Astrocyte of the cerebellum (primary cell): ENCODE measurements around the gene DCHS1.

Source experiments
- DNase-seq: peaks from one replicate; pipeline ENCODE4 v3.0.0-alpha.2; 2011; ENCODE audit warnings: low read depth
- H3K4me3 ChIP-seq: 2 replicates; pipeline ENCODE4 v1.5.1; 2011; ENCODE audit warnings: mild to moderate bottlenecking, low read depth, low read length, moderate library complexity
- CTCF ChIP-seq: IDR thresholded peaks from 2 replicates; pipeline ENCODE4 v1.5.1; 2012; ENCODE audit warnings: low read length, low read depth, moderate library complexity, mild to moderate bottlenecking; ENCODE audit errors: missing control alignments
- in situ Hi-C: cut with HindIII; loops from 2 replicates; pipeline ENCODE4 v1.10.0; 2017; ENCODE audit warnings: low sequenced_read_pairs

The DCHS1 gene

GRCh38 chr11:6603287-6604080, 52.1 kb downstream of the DCHS1 start, which contains the start of the genes ILK and RRP8:
Gene ILK, plus strand, starts transcription at chr11:6603774. Its CDS starts 498 bp downstream, at chr11:6604272.
Gene RRP8, minus strand, starts transcription at chr11:6603616. Its CDS starts 114 bp downstream, at chr11:6603502.
- peak; percentile 66 for DNase-seq
- in situ Hi-C loops: no loop called here
- H3K4me3 ChIP-seq: peak within 1 kb of the TSS; percentile 99
- TF ChIP-seq CTCF: peak; percentile 18

- TF ChIP-seq CTCF: no peak
- in situ Hi-C loops: no loop called here
- peak overlapping the region; percentile 99 for H3K4me3 ChIP-seq
- DNase-seq: no peak
Observed at GRCh38 chr11:6602096-6602940, 53.3 kb downstream of the DCHS1 start.

- in situ Hi-C loops: no loop called here
- H3K4me3 ChIP-seq: no peak overlapping the region
- DNase-seq: no peak
- TF ChIP-seq CTCF: no peak
Observed at GRCh38 chr11:6601041-6601461, 54.6 kb downstream of the DCHS1 start.

GRCh38 chr11:6599881-6600390, 55.7 kb downstream of the DCHS1 start:
- no peak for TF ChIP-seq CTCF
- H3K4me3 ChIP-seq: no peak overlapping the region
- in situ Hi-C loops: no loop called here
- no peak for DNase-seq

- DNase-seq: no peak
- H3K4me3 ChIP-seq: no peak overlapping the region
- in situ Hi-C loops: no loop called here
- no peak for TF ChIP-seq CTCF
Observed at GRCh38 chr11:6599449-6599848, 56.2 kb downstream of the DCHS1 start.

- DNase-seq: no peak
- no peak for TF ChIP-seq CTCF
- no peak overlapping the region for H3K4me3 ChIP-seq
- in situ Hi-C loops: no loop called here
Observed at GRCh38 chr11:6598555-6598954, 57.1 kb downstream of the DCHS1 start.
